ENCODE data around the gene SPOCD1. TPM values are rescaled to one million over a fixed set of nuclear protein-coding genes. Genes with fewer than 3 reads are reported as not detected.
A peak's percentile ranks its signal among the peaks of the same experiment; 100 is the strongest.

The SPOCD1 gene
- total RNA-seq, 1 donor from 2014 or later = 30.7 TPM

DNA sequence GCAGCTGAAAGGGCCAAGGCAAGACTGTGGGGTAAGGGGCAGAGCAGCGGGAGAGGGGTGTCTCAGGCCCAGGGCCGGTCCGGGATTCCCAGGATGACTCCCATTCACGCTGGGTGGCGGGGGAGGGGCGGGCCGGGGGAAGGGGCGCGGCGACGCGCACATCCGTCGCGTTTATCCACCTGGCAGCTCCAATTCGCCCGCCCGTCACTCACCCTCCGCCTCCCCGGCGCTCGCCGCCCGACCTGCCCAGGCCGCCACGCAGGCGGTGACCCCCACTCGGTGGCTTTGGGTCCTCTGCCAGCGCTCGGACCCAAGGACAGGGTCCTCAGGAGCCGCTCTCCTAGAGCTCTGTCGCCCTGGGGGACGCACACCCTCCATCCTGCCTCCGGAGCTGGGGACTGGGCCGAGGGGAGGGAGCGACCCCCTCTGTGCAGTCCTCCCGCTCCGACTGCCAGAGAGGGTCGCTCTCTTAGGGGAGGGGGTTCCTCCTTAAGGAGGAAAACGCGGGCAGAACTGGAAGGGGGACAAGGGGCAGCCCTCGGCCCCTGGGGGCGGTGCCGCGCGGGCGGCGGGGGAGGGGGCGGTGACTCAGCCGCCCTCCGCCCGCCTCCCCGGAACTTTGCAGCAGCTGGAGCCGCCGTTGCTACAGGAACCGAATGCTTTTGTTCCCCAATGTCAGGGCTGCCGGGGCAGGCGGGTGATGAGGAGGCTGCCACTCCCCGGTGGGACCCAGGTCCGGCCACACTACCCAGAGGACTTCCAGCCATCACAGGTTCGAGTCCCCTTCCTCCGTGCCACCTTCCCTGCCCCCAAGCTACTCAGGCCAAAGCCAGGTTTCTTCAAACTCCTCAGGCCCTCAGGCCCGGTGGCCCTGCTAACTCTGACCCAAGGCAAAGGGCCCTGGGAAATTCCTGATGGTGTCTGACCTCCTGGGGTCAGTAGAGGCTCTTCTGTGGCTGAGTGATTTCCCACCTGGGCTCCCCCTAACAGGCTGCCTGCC is 55.1 kb downstream of the SPOCD1 start:
- intact Hi-C loops (cut with DNase I) = loop anchor here (2.0 to 5.0 kb wide), 2 partner anchors 46 to 302 kb away; no protein-coding TSS in a partner anchor
- H3K9me3 ChIP-seq = no peaks in the 10 kb centered on the region
- TF ChIP-seq CTCF (IDR thresholded peaks at IDR 0.05) = no peak
- H3K4me1 ChIP-seq = peaks cover 10 to 34% of the 10 kb centered on the region in 2 donors
- peak overlapping the region in 1 of 2 donors; percentile 41 for H3K27ac ChIP-seq
- no peaks in the 10 kb centered on the region for H3K27me3 ChIP-seq
- H3K36me3 ChIP-seq = no peaks in the 10 kb centered on the region
- peak; percentile 49 to 89 for DNase-seq (ENCODE audit: low spot score in 2 of 2)
- H3K4me3 ChIP-seq = peak overlapping the region; percentile 71 to 80

GRCh38 chr1:31759298-31760023 is 56.4 kb downstream of the SPOCD1 start:
- no peak for TF ChIP-seq CTCF (IDR thresholded peaks at IDR 0.05)
- Histone ChIP-seq H3K27me3 (no peaks in the 10 kb centered on the region), H3K9me3 (no peaks in the 10 kb centered on the region), H3K36me3 (no peaks in the 10 kb centered on the region), H3K27ac (no peak overlapping the region), H3K4me3 (no peak overlapping the region), H3K4me1 (peaks cover 10 to 44% of the 10 kb centered on the region in 2 donors)
- DNase-seq (ENCODE audit: low spot score in 2 of 2) = no peak
- intact Hi-C loops (cut with DNase I) = loop anchor here (2.0 to 5.0 kb wide), 2 partner anchors 45 to 303 kb away; no protein-coding TSS in a partner anchor

DNA sequence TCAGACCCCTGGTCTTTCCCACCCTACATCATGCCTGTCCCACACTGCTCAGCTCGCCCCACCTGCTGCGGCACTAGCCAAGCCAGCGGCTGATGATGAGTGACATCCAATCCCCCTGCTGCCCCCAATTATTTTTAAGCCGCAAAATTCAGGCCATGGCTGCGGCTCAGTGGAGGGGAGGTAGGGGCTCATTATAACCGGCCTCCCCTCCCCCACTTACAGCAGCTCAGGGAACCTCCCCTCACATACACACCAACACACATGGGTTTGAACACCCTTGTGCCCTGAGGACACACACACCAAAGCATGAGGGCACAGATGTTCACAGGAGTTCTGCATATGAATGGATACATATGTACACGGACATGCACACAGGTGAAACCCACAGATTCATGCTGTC is 57.0 kb downstream of the SPOCD1 start:
- H3K27ac ChIP-seq = no peak overlapping the region
- H3K27me3 ChIP-seq = no peaks in the 10 kb centered on the region
- no peaks in the 10 kb centered on the region for H3K9me3 ChIP-seq
- no peak for DNase-seq (ENCODE audit: low spot score in 2 of 2)
- intact Hi-C loops (cut with DNase I) = no loop called here
- no peak overlapping the region for H3K4me3 ChIP-seq
- peaks cover 15 to 49% of the 10 kb centered on the region in 2 donors for H3K4me1 ChIP-seq
- H3K36me3 ChIP-seq = no peaks in the 10 kb centered on the region
- TF ChIP-seq CTCF (IDR thresholded peaks at IDR 0.05) = no peak

DNA sequence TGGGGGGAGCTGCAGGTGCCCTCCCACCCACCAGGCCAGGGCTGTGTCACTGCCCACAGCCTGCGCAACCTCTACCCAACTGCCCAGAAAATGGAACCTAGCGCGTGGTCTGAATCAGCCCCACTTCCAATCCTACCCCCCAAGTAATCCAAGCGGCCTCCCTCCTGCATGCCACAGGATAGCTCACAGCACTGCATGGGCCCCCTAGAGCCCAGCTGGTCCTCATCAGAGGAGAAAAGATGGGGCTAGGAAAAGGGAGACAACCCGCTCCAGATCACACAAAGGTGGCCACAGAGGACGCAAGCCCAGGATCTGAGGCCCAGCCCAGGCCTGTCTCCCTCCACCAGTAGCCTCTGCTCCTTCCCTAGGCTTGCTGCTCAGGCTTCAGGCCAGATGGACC is 57.8 kb downstream of the SPOCD1 start:
- no peak for DNase-seq (ENCODE audit: low spot score in 2 of 2)

More for the DNA sequence above, 57.8 kb downstream of the SPOCD1 start:
- no peaks in the 10 kb centered on the region for H3K36me3 ChIP-seq
- no peak for TF ChIP-seq CTCF (IDR thresholded peaks at IDR 0.05)
- no peak overlapping the region for H3K4me3 ChIP-seq
- H3K27me3 ChIP-seq = no peaks in the 10 kb centered on the region
- H3K9me3 ChIP-seq = no peaks in the 10 kb centered on the region
- intact Hi-C loops (cut with DNase I) = no loop called here
- no peak overlapping the region for H3K27ac ChIP-seq
- H3K4me1 ChIP-seq = peaks cover 13 to 50% of the 10 kb centered on the region in 2 donors
